Measurements from ENCODE around the gene BACE2.

GRCh38 chr21:41161428-41161827, 6.5 kb upstream of the BACE2 start:
- TF ChIP-seq POLR2A (IDR thresholded peaks at IDR 0.05; ENCODE audit: low read depth, low read length): no peak
- TF ChIP-seq CTCF (conservative IDR thresholded peaks at IDR 0.05; ENCODE audit: low read depth, low read length): no peak
- TF ChIP-seq FOS (IDR thresholded peaks at IDR 0.05; ENCODE audit: low read depth, low read length): no peak

Data from IMR-90 (cell line).